GM23248 (cell line): Measurements from ENCODE around the gene CSNK1G2. TPM values are rescaled to one million over a fixed set of nuclear protein-coding genes. Genes with fewer than 3 reads are reported as not detected.

Source experiments
- DNase-seq: peaks from one replicate; pipeline ENCODE4 v3.0.0-alpha.2; 2015
- H2AFZ ChIP-seq: fragments of 200-600 bp; sonication (generic); 2 replicates; pipeline ENCODE4 v1.6.1; 2016; ENCODE audit warnings: antibody characterized with exemption
- H3F3A ChIP-seq: fragments of 200-600 bp; sonication (generic); 2 replicates; pipeline ENCODE4 v1.6.1; 2016; ENCODE audit warnings: mild to moderate bottlenecking, antibody characterized with exemption, mixed run types; ENCODE audit not compliant: insufficient read depth
- H3K27ac ChIP-seq: fragments of 200-600 bp; sonication (generic); 2 replicates; pipeline ENCODE4 v1.5.1; 2016; ENCODE audit warnings: mild to moderate bottlenecking
- H3K27me3 ChIP-seq: fragments of 200-600 bp; sonication (generic); replicated peaks from 2 replicates; pipeline ENCODE4 v1.6.1; 2016; ENCODE audit warnings: mild to moderate bottlenecking; ENCODE audit not compliant: insufficient read depth
- H3K36me3 ChIP-seq: fragments of 200-600 bp; sonication (generic); 2 replicates; pipeline ENCODE4 v1.6.1; 2016; ENCODE audit warnings: low read depth, mild to moderate bottlenecking
- H3K4me1 ChIP-seq: fragments of 200-600 bp; sonication (generic); 2 replicates; pipeline ENCODE4 v1.6.1; 2016; ENCODE audit warnings: mild to moderate bottlenecking; ENCODE audit not compliant: insufficient read depth
- H3K4me2 ChIP-seq: fragments of 200-600 bp; sonication (generic); one replicate; pipeline ENCODE4 v1.6.1; 2016; ENCODE audit warnings: mild to moderate bottlenecking; ENCODE audit not compliant: unreplicated experiment
- H3K4me3 ChIP-seq: fragments of 200-600 bp; sonication (generic); 2 replicates; pipeline ENCODE4 v1.5.1; 2016; ENCODE audit warnings: mild to moderate bottlenecking
- H3K79me2 ChIP-seq: fragments of 200-600 bp; sonication (generic); 2 replicates; pipeline ENCODE4 v1.6.1; 2016; ENCODE audit warnings: mild to moderate bottlenecking; ENCODE audit not compliant: insufficient read depth
- H3K9ac ChIP-seq: fragments of 200-600 bp; sonication (generic); 2 replicates; pipeline ENCODE4 v1.6.1; 2016; ENCODE audit warnings: mild to moderate bottlenecking
- H3K9me2 ChIP-seq: fragments of 200-600 bp; sonication (generic); 2 replicates; pipeline ENCODE4 v1.6.1; 2016; ENCODE audit warnings: mixed run types, mild to moderate bottlenecking, moderate library complexity; ENCODE audit not compliant: insufficient read depth
- H3K9me3 ChIP-seq: fragments of 200-600 bp; sonication (generic); one replicate; pipeline ENCODE4 v1.6.1; 2017; ENCODE audit warnings: low read depth
- H4K20me1 ChIP-seq: fragments of 200-600 bp; sonication (generic); 2 replicates; pipeline ENCODE4 v1.6.0; 2016; ENCODE audit not compliant: insufficient read depth
- EZH2 ChIP-seq: fragments of 200-600 bp; sonication (generic); IDR thresholded peaks from 2 replicates; pipeline ENCODE4 v1.6.1; 2018; ENCODE audit warnings: antibody characterized with exemption, mild to moderate bottlenecking; ENCODE audit not compliant: insufficient read depth, poor library complexity, severe bottlenecking
- EZH2phosphoT487 ChIP-seq: fragments of 200-600 bp; sonication (generic); IDR thresholded peaks from 2 replicates; pipeline ENCODE4 v1.6.1; 2018; ENCODE audit warnings: antibody characterized with exemption, moderate library complexity, mild to moderate bottlenecking, low read depth; ENCODE audit not compliant: insufficient read depth
- WGBS, 2 experiments: methylation state at CpG; one replicate each; pipeline ENCODE4 v1.1.6; 2015 to 2017; ENCODE audit warnings: low lambda C conversion rate in 2 of 2, low coverage in 1 of 2; ENCODE audit errors: missing lambda C conversion rate in 2 of 2; 5-methylcytosine and 5-hydroxymethylcytosine counted together
- in situ Hi-C: fragments of 300-500 bp; cut with MboI; formaldehyde crosslinking; loops from 2 replicates; pipeline ENCODE4 v1.15.0; 2020
- polyA plus RNA-seq: library from polyadenylated mRNA; unstranded; fragments of >200 nt; fragmentation: Nextera tagmentation; extraction: Ambion mirVana; gene quantifications from 2 replicates; pipeline ENCODE4 v1.2.1, GENCODE V29; 2016
- total RNA-seq: library from RNA; depleted of rRNA; stranded (reverse); fragments of >200 nt; shearing (Covaris generic); gene quantifications from 2 replicates; pipeline ENCODE4 v1.2.3, GENCODE V29; 2014

Gene CSNK1G2
- total and polyA plus RNA-seq, 2 experiments from 2014 or later: 9.5 to 76.6 TPM

DNA sequence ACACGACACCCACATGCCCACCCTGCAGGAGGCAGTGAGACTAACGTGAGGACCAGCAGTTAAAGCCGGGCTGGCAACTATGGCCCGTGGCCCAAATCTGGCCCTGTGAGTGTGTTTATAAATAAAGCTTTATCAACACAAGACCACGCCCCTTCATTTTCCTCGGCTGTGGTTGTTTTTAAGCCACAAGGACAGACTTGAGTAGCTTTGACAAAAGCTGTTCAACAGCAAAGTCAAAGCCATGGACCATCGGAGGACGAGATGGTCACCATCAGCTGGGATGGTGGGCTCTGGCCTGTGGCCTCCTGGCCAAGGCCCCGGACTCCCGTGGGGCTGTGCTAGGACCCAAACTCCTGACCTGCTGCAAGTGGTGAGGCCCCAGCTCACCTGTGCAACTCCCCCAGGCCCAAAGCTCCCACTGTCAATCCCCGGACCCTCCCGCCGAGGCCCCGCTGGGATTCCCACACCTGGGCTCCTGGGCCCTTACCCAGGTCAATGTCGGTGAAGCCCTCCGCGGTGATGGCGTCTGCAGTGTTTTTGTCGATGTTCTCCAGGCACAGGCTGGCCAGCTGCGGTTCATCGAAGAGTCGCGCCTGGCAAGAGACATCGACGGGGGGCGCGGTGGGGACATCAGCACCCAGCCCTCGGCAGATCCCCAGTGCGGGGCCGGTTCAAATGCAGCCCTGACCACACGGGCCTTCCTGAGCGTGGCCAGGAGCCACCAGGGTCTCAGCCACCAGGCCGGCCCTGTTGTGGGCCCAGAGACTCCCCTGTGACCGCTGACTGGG, 49.5 kb downstream of the CSNK1G2 start:
- no peaks in the 10 kb centered on the region for H3K9me2 ChIP-seq
- no peak overlapping the region for H3K4me3 ChIP-seq
- no peaks in the 10 kb centered on the region for H3F3A ChIP-seq
- in situ Hi-C loops: no loop called here
- H3K4me2 ChIP-seq: no peak overlapping the region
- DNase-seq: no peak
- H3K27ac ChIP-seq: no peak overlapping the region
- TF ChIP-seq EZH2phosphoT487 (no peak), EZH2 (no peak)
- H2AFZ ChIP-seq: no peak overlapping the region
- no peaks in the 10 kb centered on the region for H3K27me3 ChIP-seq
- H3K36me3 ChIP-seq: no peaks in the 10 kb centered on the region
- no peaks in the 10 kb centered on the region for H3K4me1 ChIP-seq
- no peaks in the 10 kb centered on the region for H3K9me3 ChIP-seq
- no peak overlapping the region for H3K9ac ChIP-seq
- H4K20me1 ChIP-seq: no peaks in the 10 kb centered on the region
- WGBS, 2 experiments: 97 to 99% methylated on average over 33 to 34 of the region's 34 CpGs
- no peaks in the 10 kb centered on the region for H3K79me2 ChIP-seq

DNA sequence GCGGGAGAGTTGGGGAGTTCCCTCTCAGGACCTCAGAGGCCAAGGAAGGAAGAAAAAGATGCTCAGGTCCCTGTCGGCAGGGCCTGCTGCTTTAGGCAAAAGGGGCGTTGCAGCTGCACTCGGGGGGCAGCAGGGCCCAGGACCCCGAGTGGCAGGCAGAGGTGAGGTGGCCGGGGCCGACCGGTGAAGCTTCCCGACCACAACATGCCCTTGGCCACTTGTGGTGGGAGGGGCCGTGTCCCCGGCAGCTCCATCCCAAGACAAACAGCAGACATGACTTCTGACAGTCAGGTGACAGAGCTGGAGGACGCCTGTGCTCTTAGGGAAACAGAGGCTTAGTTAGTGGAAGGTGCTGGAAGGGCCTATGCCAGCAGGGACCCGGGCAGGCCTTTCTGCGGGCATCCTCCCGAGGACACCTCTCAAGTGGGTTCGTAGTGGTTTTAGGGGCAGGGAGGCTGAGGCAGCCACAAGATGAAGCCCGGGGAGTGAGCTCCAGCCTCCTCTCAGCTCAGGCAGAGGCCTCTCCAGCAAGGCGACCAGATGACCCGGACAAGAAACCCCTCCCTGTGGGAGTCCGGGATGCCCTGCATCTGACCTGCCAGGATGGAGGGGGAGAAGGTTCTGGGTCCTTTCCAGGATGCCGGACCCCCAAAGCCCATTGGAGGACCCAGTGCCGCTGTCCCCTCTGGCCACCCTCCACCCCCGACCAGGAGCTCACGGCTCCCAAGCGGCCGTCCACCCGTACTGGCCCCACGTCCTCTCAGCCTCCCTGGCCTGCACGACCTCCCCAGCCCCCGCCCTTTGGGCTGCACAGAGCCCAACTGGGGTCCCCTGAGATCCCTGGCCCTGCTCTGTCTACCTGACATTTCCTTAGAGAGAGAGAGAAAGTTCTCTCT, 50.3 kb downstream of the CSNK1G2 start:
- Histone ChIP-seq H3K4me1 (no peaks in the 10 kb centered on the region), H3K4me2 (no peak overlapping the region), H3K9me2 (no peaks in the 10 kb centered on the region), H3K36me3 (peaks cover 6% of the 10 kb centered on the region), H3K79me2 (no peaks in the 10 kb centered on the region), H3K27ac (no peak overlapping the region), H3K9ac (no peak overlapping the region), H3K4me3 (no peak overlapping the region), H3K27me3 (no peaks in the 10 kb centered on the region), H3K9me3 (no peaks in the 10 kb centered on the region), H2AFZ (no peak overlapping the region), H4K20me1 (no peaks in the 10 kb centered on the region), H3F3A (no peaks in the 10 kb centered on the region)
- DNase-seq: no peak
- no peak for TF ChIP-seq EZH2phosphoT487
- TF ChIP-seq EZH2: no peak
- 86 to 87% methylated on average over 19 to 30 of the region's 30 CpGs for WGBS, 2 experiments
- in situ Hi-C loops: no loop called here

DNA sequence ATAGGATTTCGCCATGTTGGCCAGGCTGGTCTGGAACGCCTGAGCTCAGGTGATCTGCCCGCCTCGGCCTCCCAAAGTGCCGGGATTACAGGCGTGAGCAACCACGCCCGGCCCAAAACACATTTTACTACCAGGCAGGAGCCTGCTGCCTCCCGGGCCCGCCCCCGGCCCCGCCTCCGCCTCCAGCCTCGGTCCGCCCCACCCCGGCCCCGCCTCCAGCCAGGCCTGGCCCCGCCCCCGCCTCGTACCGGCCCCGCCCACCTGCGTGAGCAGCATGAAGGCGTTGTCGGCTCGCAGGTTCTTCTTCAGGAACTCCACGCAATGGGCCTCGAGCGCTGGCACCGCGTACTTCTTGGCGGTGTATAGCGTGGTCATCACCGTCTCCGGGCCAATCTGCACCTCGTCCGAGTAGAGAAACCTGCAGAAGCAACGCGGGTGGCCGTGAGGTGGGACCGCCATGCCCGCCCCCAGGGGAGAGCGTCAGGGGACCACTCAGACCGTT, 51.8 kb downstream of the CSNK1G2 start:
- in situ Hi-C loops: no loop called here
- Histone ChIP-seq H3K27ac (no peak overlapping the region), H3K79me2 (no peaks in the 10 kb centered on the region), H3K36me3 (peaks cover 11% of the 10 kb centered on the region), H3K4me1 (no peaks in the 10 kb centered on the region), H3K9ac (no peak overlapping the region), H2AFZ (no peak overlapping the region), H3K9me3 (no peaks in the 10 kb centered on the region), H3K27me3 (no peaks in the 10 kb centered on the region), H3K9me2 (no peaks in the 10 kb centered on the region), H3K4me3 (no peak overlapping the region), H4K20me1 (no peaks in the 10 kb centered on the region), H3F3A (no peaks in the 10 kb centered on the region), H3K4me2 (no peak overlapping the region)
- 84 to 87% methylated on average over 35 to 44 of the region's 44 CpGs for WGBS, 2 experiments
- DNase-seq: peak; percentile 52
- TF ChIP-seq EZH2phosphoT487 (no peak), EZH2 (no peak)

DNA sequence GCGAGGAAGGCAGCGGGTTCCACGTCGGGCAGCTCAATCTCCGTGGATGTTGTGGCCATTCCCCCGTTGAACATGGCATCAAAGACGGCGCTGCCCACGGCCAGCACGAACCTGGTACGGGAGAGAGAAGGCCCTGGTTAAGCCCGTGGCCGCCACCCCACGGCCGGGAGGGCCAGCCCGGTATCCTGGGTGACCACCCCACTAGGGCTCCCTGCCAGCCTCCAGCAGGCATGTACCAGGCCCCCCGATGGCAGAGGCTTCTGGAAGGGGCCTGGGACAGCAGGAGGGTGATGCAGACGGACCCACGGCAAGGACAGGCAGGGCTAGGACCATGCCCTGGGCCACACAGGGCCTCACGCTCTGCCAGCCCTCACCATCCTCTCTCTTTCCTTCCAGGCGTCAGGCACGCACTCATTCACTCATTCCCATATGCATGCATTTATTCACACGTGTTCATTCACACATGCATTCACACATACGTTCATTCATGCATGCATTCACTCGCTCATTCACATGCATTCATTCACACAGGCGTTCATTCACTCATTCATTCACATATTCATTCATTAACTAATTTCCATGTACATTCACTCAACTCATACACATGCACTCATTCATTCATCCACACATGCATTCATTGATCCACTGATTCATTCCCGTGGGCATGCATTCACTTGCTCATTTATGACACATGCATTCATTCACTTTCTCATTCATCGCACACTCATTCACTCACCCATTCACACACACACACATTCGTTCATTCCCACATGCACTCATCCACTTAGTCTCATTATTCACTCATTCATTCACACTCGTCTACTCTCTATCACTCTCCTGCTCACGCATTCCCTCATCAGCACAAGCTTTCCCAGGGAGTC, 56.6 kb downstream of the CSNK1G2 start:
- 95 to 97% methylated on average over 31 of the region's 31 CpGs for WGBS, 2 experiments

More for the DNA sequence above, 56.6 kb downstream of the CSNK1G2 start:
- H3K4me2 ChIP-seq: no peak overlapping the region
- in situ Hi-C loops: no loop called here
- H3K4me3 ChIP-seq: no peak overlapping the region
- peaks cover 11% of the 10 kb centered on the region for H3K36me3 ChIP-seq
- H2AFZ ChIP-seq: no peak overlapping the region
- DNase-seq: no peak
- H3K27me3 ChIP-seq: no peaks in the 10 kb centered on the region
- no peaks in the 10 kb centered on the region for H4K20me1 ChIP-seq
- H3K4me1 ChIP-seq: no peaks in the 10 kb centered on the region
- no peaks in the 10 kb centered on the region for H3K9me2 ChIP-seq
- no peaks in the 10 kb centered on the region for H3K9me3 ChIP-seq
- no peak for TF ChIP-seq EZH2
- TF ChIP-seq EZH2phosphoT487: no peak
- no peaks in the 10 kb centered on the region for H3F3A ChIP-seq
- H3K79me2 ChIP-seq: no peaks in the 10 kb centered on the region
- no peak overlapping the region for H3K9ac ChIP-seq
- H3K27ac ChIP-seq: no peak overlapping the region
